ENCODE measurements around the gene CENPT. TPM values are rescaled to one million over a fixed set of nuclear protein-coding genes. Genes with fewer than 3 reads are reported as not detected.
A peak's percentile ranks its signal among the peaks of the same experiment; 100 is the strongest.
"Not testable (repeated sequence)": the region's sequence is repeated elsewhere in the genome, so short reads cannot be mapped to it uniquely, and the experiment has no call there.

The CENPT gene
- total and polyA plus RNA-seq, 2 donors (not counting 1 experiment from before 2014, with no cell fraction given) = 23.1 to 30.2 TPM

GRCh38 chr16:67841816-67842508 is 5.5 kb downstream of the CENPT start, which contains the start of gene THAP11:
THAP11 (plus strand) TSS chr16:67842320; CDS start chr16:67842555, 235 bp downstream.
- H3K27me3 ChIP-seq (ENCODE audit: control insufficient read depth, insufficient read depth, low read length) = no peaks in the 10 kb centered on the region
- peak; percentile 86 to 94 for DNase-seq (ENCODE audit: low read depth in 2 of 2)
- peak within 1 kb of the TSS; percentile 81 to 94 (median 88) for H3K4me3 ChIP-seq (replicated peaks in 1 of 4; ENCODE audit: control extremely low read depth in 1 of 4, insufficient read depth in 1 of 4, low read depth in 3 of 4, low read length in 4 of 4)
- H3K4me1 ChIP-seq (ENCODE audit: control insufficient read depth, extremely low read depth, insufficient read depth, low read length) = peaks cover 17% of the 10 kb centered on the region
- H3K27ac ChIP-seq (ENCODE audit: insufficient read depth, low read length) = peak within 1 kb of the TSS; percentile 97
- H3K36me3 ChIP-seq (ENCODE audit: control insufficient read depth, insufficient read depth, low read length) = no peaks in the 10 kb centered on the region
- no peaks in the 10 kb centered on the region for H4K20me1 ChIP-seq (ENCODE audit: control insufficient read depth, extremely low read depth, insufficient read depth, low read length)
- TF ChIP-seq EZH2 (IDR thresholded peaks at IDR 0.05; ENCODE audit: low read length, missing control alignments) (no peak), CTCF (conservative IDR thresholded peaks at IDR 0.05 in 1 of 2, IDR thresholded peaks at IDR 0.05 in 1 of 2; ENCODE audit: low read depth in 1 of 2, low read length in 2 of 2) (peak; percentile 56 to 87)
- H3K4me2 ChIP-seq (ENCODE audit: extremely low read depth, insufficient read depth, low read length) = peak within 1 kb of the TSS; percentile 89
- H3K9ac ChIP-seq (ENCODE audit: insufficient read depth, low read length) = peak within 1 kb of the TSS; percentile 91
- no peaks in the 10 kb centered on the region for H3K9me3 ChIP-seq (ENCODE audit: control insufficient read depth, insufficient read depth, low read depth, low read length)
- H3K79me2 ChIP-seq (ENCODE audit: control insufficient read depth, insufficient read depth, low read length) = peaks cover 24% of the 10 kb centered on the region
- H2AFZ ChIP-seq (ENCODE audit: low read length) = peak within 1 kb of the TSS; percentile 98

- DNase-seq (ENCODE audit: low read depth in 2 of 2) = no peak
- Histone ChIP-seq H3K4me1 (ENCODE audit: control insufficient read depth, extremely low read depth, insufficient read depth, low read length) (peaks cover 17% of the 10 kb centered on the region), H3K9me3 (ENCODE audit: control insufficient read depth, insufficient read depth, low read depth, low read length) (no peaks in the 10 kb centered on the region), H3K4me2 (ENCODE audit: extremely low read depth, insufficient read depth, low read length) (peak overlapping the region; percentile 89), H3K79me2 (ENCODE audit: control insufficient read depth, insufficient read depth, low read length) (peaks cover 24% of the 10 kb centered on the region), H2AFZ (ENCODE audit: low read length) (peak overlapping the region; percentile 98), H3K4me3 (replicated peaks in 1 of 4; ENCODE audit: control extremely low read depth in 1 of 4, insufficient read depth in 1 of 4, low read depth in 3 of 4, low read length in 4 of 4) (peak overlapping the region; percentile 81 to 94 (median 88)), H3K27me3 (ENCODE audit: control insufficient read depth, insufficient read depth, low read length) (no peaks in the 10 kb centered on the region), H3K36me3 (ENCODE audit: control insufficient read depth, insufficient read depth, low read length) (no peaks in the 10 kb centered on the region), H3K27ac (ENCODE audit: insufficient read depth, low read length) (peak overlapping the region; percentile 97), H4K20me1 (ENCODE audit: control insufficient read depth, extremely low read depth, insufficient read depth, low read length) (no peaks in the 10 kb centered on the region), H3K9ac (ENCODE audit: insufficient read depth, low read length) (peak overlapping the region; percentile 91)
- no peak for TF ChIP-seq CTCF (conservative IDR thresholded peaks at IDR 0.05 in 1 of 2, IDR thresholded peaks at IDR 0.05 in 1 of 2; ENCODE audit: low read depth in 1 of 2, low read length in 2 of 2)
- TF ChIP-seq EZH2 (IDR thresholded peaks at IDR 0.05; ENCODE audit: low read length, missing control alignments) = no peak
Observed at GRCh38 chr16:67841198-67841815, 6.2 kb downstream of the CENPT start.

- no peak overlapping the region for H3K4me2 ChIP-seq (ENCODE audit: extremely low read depth, insufficient read depth, low read length)
- H3K9ac ChIP-seq (ENCODE audit: insufficient read depth, low read length) = no peak overlapping the region
- H3K4me1 ChIP-seq (ENCODE audit: control insufficient read depth, extremely low read depth, insufficient read depth, low read length) = no peaks in the 10 kb centered on the region
- no peaks in the 10 kb centered on the region for H3K9me3 ChIP-seq (ENCODE audit: control insufficient read depth, insufficient read depth, low read depth, low read length)
- H3K79me2 ChIP-seq (ENCODE audit: control insufficient read depth, insufficient read depth, low read length) = peaks cover 10% of the 10 kb centered on the region
- no peak overlapping the region for H2AFZ ChIP-seq (ENCODE audit: low read length)
- H3K4me3 ChIP-seq (replicated peaks in 1 of 4; ENCODE audit: control extremely low read depth in 1 of 4, insufficient read depth in 1 of 4, low read depth in 3 of 4, low read length in 4 of 4) = no peak overlapping the region
- no peak for DNase-seq (ENCODE audit: low read depth in 2 of 2)
- no peaks in the 10 kb centered on the region for H3K27me3 ChIP-seq (ENCODE audit: control insufficient read depth, insufficient read depth, low read length)
- H3K27ac ChIP-seq (ENCODE audit: insufficient read depth, low read length) = no peak overlapping the region
- H3K36me3 ChIP-seq (ENCODE audit: control insufficient read depth, insufficient read depth, low read length) = no peaks in the 10 kb centered on the region
- no peak for TF ChIP-seq EZH2 (IDR thresholded peaks at IDR 0.05; ENCODE audit: low read length, missing control alignments)
- no peak for TF ChIP-seq CTCF (conservative IDR thresholded peaks at IDR 0.05 in 1 of 2, IDR thresholded peaks at IDR 0.05 in 1 of 2; ENCODE audit: low read depth in 1 of 2, low read length in 2 of 2)
- no peaks in the 10 kb centered on the region for H4K20me1 ChIP-seq (ENCODE audit: control insufficient read depth, extremely low read depth, insufficient read depth, low read length)
Observed at GRCh38 chr16:67837811-67838210, 9.7 kb downstream of the CENPT start.

GRCh38 chr16:67837190-67837589 is 10.3 kb downstream of the CENPT start:
- peaks cover 14% of the 10 kb centered on the region for H3K79me2 ChIP-seq (ENCODE audit: control insufficient read depth, insufficient read depth, low read length)
- not testable (repeated sequence) for DNase-seq (ENCODE audit: low read depth in 2 of 2); H3K27ac ChIP-seq (ENCODE audit: insufficient read depth, low read length); H2AFZ ChIP-seq (ENCODE audit: low read length); H3K27me3 ChIP-seq (ENCODE audit: control insufficient read depth, insufficient read depth, low read length); H3K4me3 ChIP-seq (replicated peaks in 1 of 4; ENCODE audit: control extremely low read depth in 1 of 4, insufficient read depth in 1 of 4, low read depth in 3 of 4, low read length in 4 of 4); H3K36me3 ChIP-seq (ENCODE audit: control insufficient read depth, insufficient read depth, low read length); H3K9me3 ChIP-seq (ENCODE audit: control insufficient read depth, insufficient read depth, low read depth, low read length); H3K9ac ChIP-seq (ENCODE audit: insufficient read depth, low read length); H3K4me1 ChIP-seq (ENCODE audit: control insufficient read depth, extremely low read depth, insufficient read depth, low read length); H3K4me2 ChIP-seq (ENCODE audit: extremely low read depth, insufficient read depth, low read length); H4K20me1 ChIP-seq (ENCODE audit: control insufficient read depth, extremely low read depth, insufficient read depth, low read length)
